GM19395 (cell line): ENCODE measurements around the gene MYB.
A peak's percentile ranks its signal among the peaks of the same experiment; 100 is the strongest.

Experiments used
- ATAC-seq: cut with Tn5 transposase; IDR thresholded peaks from one replicate; pipeline ENCODE4 v1.9.1; 2021; ENCODE audit warnings: mild to moderate bottlenecking, moderate library complexity; ENCODE audit not compliant: unreplicated experiment

MYB gene

GRCh38 chr6:135215563-135215962 is 34.5 kb downstream of the MYB start:
- no peak for ATAC-seq

GRCh38 chr6:135217663-135218062 is 36.6 kb downstream of the MYB start:
- ATAC-seq: no peak

- ATAC-seq: no peak
Observed at GRCh38 chr6:135219346-135219745, 38.2 kb downstream of the MYB start.

GRCh38 chr6:135221042-135221441 is 39.9 kb downstream of the MYB start:
- ATAC-seq: no peak

- ATAC-seq: no peak
Observed at GRCh38 chr6:135221505-135221904, 40.4 kb downstream of the MYB start.

- ATAC-seq: peak; percentile 36
Observed at GRCh38 chr6:135222623-135223022, 41.5 kb downstream of the MYB start.

- no peak for ATAC-seq
Observed at GRCh38 chr6:135224037-135224647, 43.0 kb downstream of the MYB start.

GRCh38 chr6:135225911-135226310 is 44.8 kb downstream of the MYB start:
- ATAC-seq: no peak

GRCh38 chr6:135226537-135226936 is 45.4 kb downstream of the MYB start:
- peak; percentile 88 for ATAC-seq

GRCh38 chr6:135227349-135227748 is 46.2 kb downstream of the MYB start:
- ATAC-seq: no peak

- ATAC-seq: no peak
Observed at GRCh38 chr6:135227758-135228157, 46.6 kb downstream of the MYB start.

GRCh38 chr6:135228486-135228885 is 47.4 kb downstream of the MYB start:
- no peak for ATAC-seq

- ATAC-seq: no peak
Observed at GRCh38 chr6:135229996-135230395, 48.9 kb downstream of the MYB start.

GRCh38 chr6:135230711-135231468 is 49.8 kb downstream of the MYB start:
- no peak for ATAC-seq

GRCh38 chr6:135231469-135231844 is 50.3 kb downstream of the MYB start:
- ATAC-seq: peak; percentile 37

GRCh38 chr6:135233686-135234491 is 52.8 kb downstream of the MYB start:
- ATAC-seq: peak; percentile 73

GRCh38 chr6:135234492-135234780 is 53.3 kb downstream of the MYB start:
- no peak for ATAC-seq

GRCh38 chr6:135235716-135236115 is 54.6 kb downstream of the MYB start:
- no peak for ATAC-seq

- no peak for ATAC-seq
Observed at GRCh38 chr6:135236319-135236718, 55.2 kb downstream of the MYB start.

- ATAC-seq: no peak
Observed at GRCh38 chr6:135236732-135237131, 55.6 kb downstream of the MYB start.

GRCh38 chr6:135240711-135241110 is 59.6 kb downstream of the MYB start:
- no peak for ATAC-seq
